ENCODE data around the gene ADAM12. TPM values are rescaled to one million over a fixed set of nuclear protein-coding genes. Genes with fewer than 3 reads are reported as not detected.

ADAM12 gene
- total and polyA plus RNA-seq, 2 donors, result 0.96 to 4.6 TPM

DNA sequence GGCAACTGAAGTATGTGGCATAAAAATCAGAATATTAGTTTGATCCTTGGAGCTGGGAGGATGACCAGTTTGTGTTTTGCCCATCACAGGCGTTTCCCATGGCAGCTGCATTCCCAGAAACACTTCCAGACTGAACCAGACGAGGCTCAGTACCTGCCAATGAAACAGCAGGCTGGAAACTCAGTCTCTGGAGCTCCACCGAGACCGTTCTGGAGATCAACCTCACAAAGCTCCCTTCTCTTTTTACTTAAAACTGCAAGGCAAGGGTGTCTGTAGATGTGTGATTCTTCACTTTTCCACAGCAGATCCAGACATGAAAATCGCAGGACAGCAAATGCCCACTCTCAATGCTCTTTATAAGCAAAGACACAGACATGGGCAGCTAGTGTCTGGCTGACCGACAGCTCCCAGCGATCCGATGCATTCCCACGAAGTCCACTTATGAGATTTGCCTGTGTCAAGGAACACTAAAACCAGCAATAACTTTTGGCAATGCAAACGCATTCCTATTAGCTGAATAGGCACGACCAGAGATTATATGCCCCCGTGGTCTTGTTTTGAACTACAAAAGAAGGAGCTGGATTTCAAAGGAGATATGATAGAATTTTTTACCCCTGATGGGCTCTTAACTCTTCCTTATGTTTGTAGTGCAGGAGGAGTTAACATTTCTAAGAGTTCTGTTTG, 72.6 kb downstream of the ADAM12 start:
- no peaks in the 10 kb centered on the region for H3K9me3 ChIP-seq (ENCODE audit: control insufficient read depth in 2 of 2, insufficient read depth in 1 of 2, low read length in 1 of 2)
- no peaks in the 10 kb centered on the region for H3K27me3 ChIP-seq (ENCODE audit: control insufficient read depth in 2 of 2, insufficient read depth in 1 of 2, low read length in 1 of 2)

DNA sequence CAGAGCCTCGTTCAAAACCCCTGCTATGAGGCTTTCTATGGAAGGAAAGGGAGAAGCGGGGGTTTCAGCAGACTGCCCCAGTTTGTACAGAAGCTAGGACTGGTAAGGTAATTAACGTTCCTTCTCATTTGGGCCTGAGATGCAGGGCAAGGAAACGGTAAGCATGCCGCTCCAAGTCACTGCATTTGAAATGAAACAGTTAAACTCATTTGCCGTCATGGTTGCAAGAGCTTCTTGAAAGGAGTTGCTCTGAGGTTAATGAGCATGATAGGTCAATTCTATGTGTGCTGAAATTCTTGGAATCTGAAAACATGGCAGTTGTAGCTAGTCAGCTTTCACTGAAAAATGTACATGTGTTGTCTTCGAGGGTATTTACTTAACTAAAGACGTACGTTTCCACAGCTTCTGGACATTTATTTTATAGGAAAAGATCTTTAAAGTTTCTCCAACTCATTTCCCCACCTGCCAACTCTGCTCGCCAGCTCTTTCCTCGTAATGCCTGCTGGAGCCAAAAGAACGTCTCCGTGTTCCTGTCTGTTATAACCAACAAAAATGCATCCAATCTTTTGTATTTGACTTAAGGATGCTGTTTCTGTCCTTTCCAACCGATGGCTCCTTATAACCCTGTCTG, 73.3 kb downstream of the ADAM12 start:
- Histone ChIP-seq H3K27ac (ENCODE audit: low read depth in 1 of 2, low read length in 1 of 2) (no peak overlapping the region), H3K36me3 (ENCODE audit: control insufficient read depth in 2 of 2, insufficient read depth in 2 of 2, low read length in 1 of 2) (no peaks in the 10 kb centered on the region), H3K9me3 (ENCODE audit: control insufficient read depth in 2 of 2, insufficient read depth in 1 of 2, low read length in 1 of 2) (no peaks in the 10 kb centered on the region), H3K27me3 (ENCODE audit: control insufficient read depth in 2 of 2, insufficient read depth in 1 of 2, low read length in 1 of 2) (no peaks in the 10 kb centered on the region), H3K4me1 (ENCODE audit: control insufficient read depth in 2 of 2, insufficient read depth in 2 of 2, low read length in 2 of 2) (no peaks in the 10 kb centered on the region), H3K4me3 (ENCODE audit: low read length in 2 of 2) (no peak overlapping the region)
- WGBS, result 94% methylated on average over 14 of the region's 14 CpGs
- no peak for DNase-seq (ENCODE audit: low read depth in 6 of 9, low spot score in 9 of 9)

More for the DNA sequence above, 72.6 kb downstream of the ADAM12 start:
- H3K27ac ChIP-seq (ENCODE audit: low read depth in 1 of 2, low read length in 1 of 2), result no peak overlapping the region
- DNase-seq (ENCODE audit: low read depth in 6 of 9, low spot score in 9 of 9), result no peak
- no peaks in the 10 kb centered on the region for H3K4me1 ChIP-seq (ENCODE audit: control insufficient read depth in 2 of 2, insufficient read depth in 2 of 2, low read length in 2 of 2)
- H3K4me3 ChIP-seq (ENCODE audit: low read length in 2 of 2), result no peak overlapping the region
- H3K36me3 ChIP-seq (ENCODE audit: control insufficient read depth in 2 of 2, insufficient read depth in 2 of 2, low read length in 1 of 2), result no peaks in the 10 kb centered on the region
- WGBS, result 86% methylated on average over 12 of the region's 12 CpGs

DNA sequence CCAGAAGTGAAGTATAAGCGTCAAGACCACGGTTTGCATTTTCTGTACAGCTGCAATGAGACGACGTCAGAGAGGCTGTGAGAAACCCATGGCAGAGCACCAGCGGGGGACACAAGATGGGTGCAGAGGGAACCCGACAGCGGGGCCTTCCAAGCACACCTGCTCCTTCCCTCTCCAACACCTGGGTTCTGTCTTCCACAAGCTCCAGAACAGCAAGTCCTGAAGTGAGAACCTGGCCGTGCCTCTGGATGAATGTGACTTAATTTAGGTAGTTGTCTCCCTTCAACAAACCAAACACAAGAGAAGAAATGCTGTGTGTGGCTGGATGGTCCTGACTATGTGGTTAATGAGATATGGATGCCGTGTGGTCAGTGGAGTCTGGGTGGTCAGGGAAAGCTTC, 76.1 kb downstream of the ADAM12 start:
- no peak overlapping the region for H3K4me3 ChIP-seq (ENCODE audit: low read length in 2 of 2)
- no peak for DNase-seq (ENCODE audit: low read depth in 6 of 9, low spot score in 9 of 9)
- H3K36me3 ChIP-seq (ENCODE audit: control insufficient read depth in 2 of 2, insufficient read depth in 2 of 2, low read length in 1 of 2), result no peaks in the 10 kb centered on the region
- H3K27me3 ChIP-seq (ENCODE audit: control insufficient read depth in 2 of 2, insufficient read depth in 1 of 2, low read length in 1 of 2), result no peaks in the 10 kb centered on the region
- no peaks in the 10 kb centered on the region for H3K9me3 ChIP-seq (ENCODE audit: control insufficient read depth in 2 of 2, insufficient read depth in 1 of 2, low read length in 1 of 2)
- 95% methylated on average over 9 of the region's 9 CpGs for WGBS
- no peaks in the 10 kb centered on the region for H3K4me1 ChIP-seq (ENCODE audit: control insufficient read depth in 2 of 2, insufficient read depth in 2 of 2, low read length in 2 of 2)
- H3K27ac ChIP-seq (ENCODE audit: low read depth in 1 of 2, low read length in 1 of 2), result no peak overlapping the region

DNA sequence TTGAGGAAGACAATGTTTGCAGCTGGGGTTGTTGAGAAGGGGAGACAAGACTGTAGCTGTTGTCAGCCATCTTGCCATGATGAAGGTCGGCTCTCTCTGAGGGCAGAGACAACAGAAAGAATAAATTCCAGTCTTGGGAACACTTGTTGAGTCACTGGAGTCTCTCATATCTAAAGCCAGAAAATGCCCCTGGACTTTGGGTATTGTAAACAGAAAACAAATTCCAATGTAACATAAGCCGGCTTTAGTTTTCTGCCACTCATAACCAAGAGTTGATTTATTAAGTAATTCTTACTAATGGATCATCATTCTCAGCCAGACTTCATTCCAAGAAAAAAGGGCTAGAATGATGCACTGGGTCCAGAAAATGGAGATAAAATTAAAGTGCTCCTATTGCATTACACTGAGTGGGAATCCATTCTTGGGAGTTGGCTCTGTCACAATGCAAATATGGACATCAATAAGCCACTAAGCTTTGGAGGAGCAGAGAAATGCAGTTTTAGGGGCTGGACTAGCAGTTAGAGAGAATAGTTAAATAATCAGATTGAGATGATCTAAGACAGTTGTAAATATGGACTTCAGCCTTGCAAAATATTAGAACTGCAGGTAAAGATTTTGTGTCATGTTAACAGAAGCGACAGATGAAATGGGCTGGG, 78.9 kb downstream of the ADAM12 start:
- WGBS, result 95% methylated on average over 3 of the region's 3 CpGs
- H3K4me1 ChIP-seq (ENCODE audit: control insufficient read depth in 2 of 2, insufficient read depth in 2 of 2, low read length in 2 of 2), result no peaks in the 10 kb centered on the region
- DNase-seq (ENCODE audit: low read depth in 6 of 9, low spot score in 9 of 9), result no peak
- H3K9me3 ChIP-seq (ENCODE audit: control insufficient read depth in 2 of 2, insufficient read depth in 1 of 2, low read length in 1 of 2), result no peaks in the 10 kb centered on the region
- H3K36me3 ChIP-seq (ENCODE audit: control insufficient read depth in 2 of 2, insufficient read depth in 2 of 2, low read length in 1 of 2), result no peaks in the 10 kb centered on the region
- H3K27me3 ChIP-seq (ENCODE audit: control insufficient read depth in 2 of 2, insufficient read depth in 1 of 2, low read length in 1 of 2), result no peaks in the 10 kb centered on the region
- H3K4me3 ChIP-seq (ENCODE audit: low read length in 2 of 2), result no peak overlapping the region
- H3K27ac ChIP-seq (ENCODE audit: low read depth in 1 of 2, low read length in 1 of 2), result no peak overlapping the region

DNA sequence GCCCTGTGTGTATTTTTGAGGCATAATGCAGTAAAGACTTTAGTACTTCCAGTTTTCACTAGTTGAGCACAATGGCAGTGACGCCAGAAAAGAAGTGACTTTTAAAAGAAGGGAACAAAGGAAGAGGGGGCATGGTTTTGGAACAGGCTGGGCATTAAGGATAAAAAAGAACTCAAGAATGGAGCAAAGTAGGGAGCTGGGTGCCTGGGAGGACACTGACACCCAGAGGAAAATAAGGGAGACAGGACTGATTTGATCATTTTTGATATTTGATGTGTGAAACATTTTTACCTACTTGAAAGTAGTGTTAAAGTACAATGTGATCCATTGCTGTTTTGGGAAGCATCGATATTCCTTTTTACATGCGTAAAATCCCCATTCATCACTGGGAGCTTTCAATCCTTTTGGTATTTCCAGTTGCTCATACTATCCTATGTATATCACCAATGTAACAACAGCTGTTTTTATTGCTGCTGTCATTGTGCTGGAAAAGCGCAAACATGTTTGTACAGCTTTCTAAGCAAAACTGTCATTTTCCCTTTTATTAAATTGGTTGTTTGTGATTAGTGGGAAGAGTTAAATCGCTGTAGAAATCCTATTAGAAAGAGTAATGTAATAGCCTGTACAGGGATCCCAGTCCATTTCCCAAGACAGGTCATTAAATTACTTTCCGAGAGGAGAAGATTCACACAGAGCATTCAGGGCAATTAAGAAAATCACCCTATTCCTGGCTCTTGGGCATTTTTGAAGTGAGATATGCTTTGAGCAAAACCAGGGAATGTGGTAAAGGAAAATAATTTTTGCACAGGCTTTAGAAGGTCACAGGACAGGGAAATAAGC, 85.2 kb downstream of the ADAM12 start:
- H3K27ac ChIP-seq (ENCODE audit: low read depth in 1 of 2, low read length in 1 of 2), result no peak overlapping the region
- no peak for DNase-seq (ENCODE audit: low read depth in 6 of 9, low spot score in 9 of 9)
- H3K4me3 ChIP-seq (ENCODE audit: low read length in 2 of 2), result no peak overlapping the region
- no peaks in the 10 kb centered on the region for H3K4me1 ChIP-seq (ENCODE audit: control insufficient read depth in 2 of 2, insufficient read depth in 2 of 2, low read length in 2 of 2)
- 85% methylated on average over 6 of the region's 6 CpGs for WGBS
- H3K27me3 ChIP-seq (ENCODE audit: control insufficient read depth in 2 of 2, insufficient read depth in 1 of 2, low read length in 1 of 2), result no peaks in the 10 kb centered on the region
- no peaks in the 10 kb centered on the region for H3K36me3 ChIP-seq (ENCODE audit: control insufficient read depth in 2 of 2, insufficient read depth in 2 of 2, low read length in 1 of 2)
- no peaks in the 10 kb centered on the region for H3K9me3 ChIP-seq (ENCODE audit: control insufficient read depth in 2 of 2, insufficient read depth in 1 of 2, low read length in 1 of 2)

DNA sequence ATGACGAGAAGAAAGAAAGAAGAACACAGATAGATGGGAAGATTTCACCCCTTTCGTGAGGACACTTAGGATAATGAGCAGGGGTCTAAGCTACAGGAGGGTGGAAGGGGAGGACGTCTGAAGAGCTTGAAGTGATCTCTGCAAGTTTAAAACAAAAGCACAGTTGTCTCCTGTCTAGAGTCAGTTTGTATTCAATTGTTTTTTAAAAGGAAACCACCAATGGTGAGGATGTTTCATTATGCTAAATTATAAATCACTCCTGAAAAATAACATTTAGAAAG, 85.9 kb downstream of the ADAM12 start:
- Histone ChIP-seq H3K27ac (ENCODE audit: low read depth in 1 of 2, low read length in 1 of 2) (no peak overlapping the region), H3K4me1 (ENCODE audit: control insufficient read depth in 2 of 2, insufficient read depth in 2 of 2, low read length in 2 of 2) (no peaks in the 10 kb centered on the region), H3K36me3 (ENCODE audit: control insufficient read depth in 2 of 2, insufficient read depth in 2 of 2, low read length in 1 of 2) (no peaks in the 10 kb centered on the region), H3K27me3 (ENCODE audit: control insufficient read depth in 2 of 2, insufficient read depth in 1 of 2, low read length in 1 of 2) (no peaks in the 10 kb centered on the region), H3K9me3 (ENCODE audit: control insufficient read depth in 2 of 2, insufficient read depth in 1 of 2, low read length in 1 of 2) (no peaks in the 10 kb centered on the region), H3K4me3 (ENCODE audit: low read length in 2 of 2) (no peak overlapping the region)
- 74% methylated on average over 3 of the region's 3 CpGs for WGBS
- DNase-seq (ENCODE audit: low read depth in 6 of 9, low spot score in 9 of 9), result no peak

DNA sequence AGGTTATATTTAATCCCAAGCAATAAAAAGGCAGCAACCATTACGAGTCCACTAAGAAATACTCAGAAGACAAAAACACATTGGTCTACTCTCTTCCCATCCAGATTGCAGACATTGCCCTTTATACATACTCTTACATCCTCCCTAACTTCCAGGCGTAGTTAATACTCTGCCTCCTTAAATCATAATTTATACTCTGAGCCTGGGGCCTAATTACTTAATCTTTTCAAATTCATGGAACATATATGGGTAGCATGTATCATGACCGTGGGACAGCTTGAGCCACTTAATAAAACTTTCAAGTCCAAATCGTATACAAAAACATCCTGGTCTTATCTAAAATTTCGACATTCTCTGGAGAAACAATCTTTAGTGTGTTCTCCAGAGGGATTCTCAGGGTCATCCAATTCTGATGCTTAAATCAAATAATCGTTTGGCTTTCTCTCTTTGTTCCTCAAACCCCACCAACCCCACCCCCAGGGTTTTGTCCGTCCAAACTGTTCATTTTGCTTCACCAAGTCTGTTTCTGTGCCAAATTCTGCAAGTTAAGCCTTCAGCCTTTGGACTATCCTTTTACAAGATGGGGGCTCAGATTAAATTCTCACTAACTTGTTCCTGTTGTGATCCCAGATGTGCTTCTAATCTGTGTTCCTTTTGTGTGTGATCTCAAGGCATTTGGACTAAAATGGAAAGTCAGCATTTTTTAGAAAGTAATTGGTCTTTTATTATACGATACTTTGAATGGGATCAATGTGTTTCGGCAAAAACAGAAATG, 86.4 kb downstream of the ADAM12 start:
- Histone ChIP-seq H3K9me3 (ENCODE audit: control insufficient read depth in 2 of 2, insufficient read depth in 1 of 2, low read length in 1 of 2) (no peaks in the 10 kb centered on the region), H3K27ac (ENCODE audit: low read depth in 1 of 2, low read length in 1 of 2) (no peak overlapping the region), H3K4me1 (ENCODE audit: control insufficient read depth in 2 of 2, insufficient read depth in 2 of 2, low read length in 2 of 2) (no peaks in the 10 kb centered on the region), H3K36me3 (ENCODE audit: control insufficient read depth in 2 of 2, insufficient read depth in 2 of 2, low read length in 1 of 2) (no peaks in the 10 kb centered on the region), H3K27me3 (ENCODE audit: control insufficient read depth in 2 of 2, insufficient read depth in 1 of 2, low read length in 1 of 2) (no peaks in the 10 kb centered on the region), H3K4me3 (ENCODE audit: low read length in 2 of 2) (no peak overlapping the region)
- DNase-seq (ENCODE audit: low read depth in 6 of 9, low spot score in 9 of 9), result no peak
- WGBS, result 91% methylated on average over 9 of the region's 9 CpGs

DNA sequence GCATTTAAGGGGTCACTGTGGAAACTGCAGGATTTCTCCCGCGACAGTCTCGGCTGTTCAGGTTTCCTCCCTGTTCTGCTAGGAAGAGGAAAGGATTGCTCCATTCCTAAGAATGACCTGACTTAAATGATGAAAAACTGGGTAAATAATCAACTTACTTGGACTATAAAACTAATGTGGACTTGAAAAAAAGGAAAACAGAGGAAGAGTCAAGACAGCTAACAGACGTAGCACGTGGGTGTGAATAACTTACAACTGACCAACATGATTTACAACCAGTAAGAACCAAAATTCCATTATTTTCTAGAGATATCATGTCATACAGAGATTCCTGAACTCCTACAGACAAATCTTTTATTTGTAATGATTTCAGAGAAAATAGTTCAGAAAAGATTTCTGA, 93.8 kb downstream of the ADAM12 start:
- no peaks in the 10 kb centered on the region for H3K9me3 ChIP-seq (ENCODE audit: control insufficient read depth in 2 of 2, insufficient read depth in 1 of 2, low read length in 1 of 2)
- WGBS, result 75% methylated on average over 5 of the region's 5 CpGs
- no peaks in the 10 kb centered on the region for H3K36me3 ChIP-seq (ENCODE audit: control insufficient read depth in 2 of 2, insufficient read depth in 2 of 2, low read length in 1 of 2)
- no peaks in the 10 kb centered on the region for H3K4me1 ChIP-seq (ENCODE audit: control insufficient read depth in 2 of 2, insufficient read depth in 2 of 2, low read length in 2 of 2)
- DNase-seq (ENCODE audit: low read depth in 6 of 9, low spot score in 9 of 9), result no peak
- H3K27me3 ChIP-seq (ENCODE audit: control insufficient read depth in 2 of 2, insufficient read depth in 1 of 2, low read length in 1 of 2), result no peaks in the 10 kb centered on the region
- H3K27ac ChIP-seq (ENCODE audit: low read depth in 1 of 2, low read length in 1 of 2), result no peak overlapping the region
- no peak overlapping the region for H3K4me3 ChIP-seq (ENCODE audit: low read length in 2 of 2)

Measured in thymus (tissue), 11 donors.